ENCODE measurements around the gene AQP4. TPM values are rescaled to one million over a fixed set of nuclear protein-coding genes. Genes with fewer than 3 reads are reported as not detected.

AQP4 gene
- total RNA-seq: not detected

- DNase-seq (ENCODE audit: low spot score in 2 of 2) (no peak), ATAC-seq (no peak)
- H3K9me3 Mint-ChIP-seq: peaks cover 0 to 4% of the 10 kb centered on the region in 2 donors
- H3K36me3 Mint-ChIP-seq: no peaks in the 10 kb centered on the region
- H3K27ac Mint-ChIP-seq: no peak within 1 kb of the TSS
Observed at GRCh38 chr18:26865557-26865956, at the start of gene AQP4. Gene AQP4 (minus strand): TSS chr18:26865707. CDS start chr18:26865689, 18 bp downstream.

GRCh38 chr18:26911840-26912239 lies 46.3 kb upstream of the AQP4 start:
- no peaks in the 10 kb centered on the region for H3K36me3 Mint-ChIP-seq
- DNase-seq (ENCODE audit: low spot score in 2 of 2): no peak
- ATAC-seq: no peak
- H3K27ac Mint-ChIP-seq: no peak overlapping the region
- H3K9me3 Mint-ChIP-seq: peaks cover 6 to 11% of the 10 kb centered on the region in 2 donors

GRCh38 chr18:26909599-26910290 lies 44.2 kb upstream of the AQP4 start:
- Mint-ChIP-seq H3K27ac (no peak overlapping the region), H3K36me3 (no peaks in the 10 kb centered on the region), H3K9me3 (peaks cover 8 to 13% of the 10 kb centered on the region in 2 donors)
- DNase-seq (ENCODE audit: low spot score in 2 of 2) (no peak), ATAC-seq (no peak)

- DNase-seq (ENCODE audit: low spot score in 2 of 2) (no peak), ATAC-seq (no peak)
- Mint-ChIP-seq H3K27ac (no peak overlapping the region), H3K36me3 (peaks cover 0 to 6% of the 10 kb centered on the region in 2 donors), H3K9me3 (peaks cover 15 to 19% of the 10 kb centered on the region in 2 donors)
Observed at GRCh38 chr18:26908906-26909305, 43.4 kb upstream of the AQP4 start.

GRCh38 chr18:26902291-26902690 lies 36.8 kb upstream of the AQP4 start:
- no peak overlapping the region for H3K27ac Mint-ChIP-seq
- H3K9me3 Mint-ChIP-seq: peaks cover 13 to 29% of the 10 kb centered on the region in 2 donors
- no peak for ATAC-seq
- H3K36me3 Mint-ChIP-seq: peaks cover 0 to 23% of the 10 kb centered on the region in 2 donors
- DNase-seq (ENCODE audit: low spot score in 2 of 2): no peak

GRCh38 chr18:26901020-26901419 lies 35.5 kb upstream of the AQP4 start:
- H3K36me3 Mint-ChIP-seq: peaks cover 0 to 23% of the 10 kb centered on the region in 2 donors
- H3K9me3 Mint-ChIP-seq: peaks cover 7 to 22% of the 10 kb centered on the region in 2 donors
- ATAC-seq (no peak), DNase-seq (ENCODE audit: low spot score in 2 of 2) (no peak)
- H3K27ac Mint-ChIP-seq: no peak overlapping the region

GRCh38 chr18:26894426-26894825 lies 28.9 kb upstream of the AQP4 start:
- H3K9me3 Mint-ChIP-seq: peaks cover 0 to 6% of the 10 kb centered on the region in 2 donors
- DNase-seq (ENCODE audit: low spot score in 2 of 2) (no peak), ATAC-seq (no peak)
- no peak overlapping the region for H3K27ac Mint-ChIP-seq
- no peaks in the 10 kb centered on the region for H3K36me3 Mint-ChIP-seq

- Mint-ChIP-seq H3K9me3 (peaks cover 0 to 9% of the 10 kb centered on the region in 2 donors), H3K36me3 (no peaks in the 10 kb centered on the region), H3K27ac (no peak overlapping the region)
- DNase-seq (ENCODE audit: low spot score in 2 of 2) (no peak), ATAC-seq (no peak)
Observed at GRCh38 chr18:26893996-26894395, 28.5 kb upstream of the AQP4 start.

GRCh38 chr18:26888259-26888658 lies 22.8 kb upstream of the AQP4 start:
- Mint-ChIP-seq H3K27ac (no peak overlapping the region), H3K36me3 (no peaks in the 10 kb centered on the region), H3K9me3 (peaks cover 0 to 8% of the 10 kb centered on the region in 2 donors)
- ATAC-seq (no peak), DNase-seq (ENCODE audit: low spot score in 2 of 2) (no peak)

- Mint-ChIP-seq H3K9me3 (peaks cover 4 to 23% of the 10 kb centered on the region in 2 donors), H3K36me3 (no peaks in the 10 kb centered on the region), H3K27ac (no peak overlapping the region)
- DNase-seq (ENCODE audit: low spot score in 2 of 2) (no peak), ATAC-seq (no peak)
Observed at GRCh38 chr18:26875040-26875654, 9.6 kb upstream of the AQP4 start.

GRCh38 chr18:26874283-26874682 lies 8.8 kb upstream of the AQP4 start:
- Mint-ChIP-seq H3K27ac (no peak overlapping the region), H3K9me3 (peaks cover 7 to 23% of the 10 kb centered on the region in 2 donors), H3K36me3 (no peaks in the 10 kb centered on the region)
- no peak for ATAC-seq
- DNase-seq (ENCODE audit: low spot score in 2 of 2): no peak

- DNase-seq (ENCODE audit: low spot score in 2 of 2) (no peak), ATAC-seq (no peak)
- peaks cover 4 to 13% of the 10 kb centered on the region in 2 donors for H3K9me3 Mint-ChIP-seq
- H3K27ac Mint-ChIP-seq: no peak overlapping the region
- H3K36me3 Mint-ChIP-seq: no peaks in the 10 kb centered on the region
Observed at GRCh38 chr18:26869640-26870039, 4.1 kb upstream of the AQP4 start.

GRCh38 chr18:26868968-26869586 lies 3.6 kb upstream of the AQP4 start:
- Mint-ChIP-seq H3K36me3 (no peaks in the 10 kb centered on the region), H3K27ac (no peak overlapping the region)
- no peak for DNase-seq (ENCODE audit: low spot score in 2 of 2)

GRCh38 chr18:26867471-26867870 lies 2.0 kb upstream of the AQP4 start:
- no peak overlapping the region for H3K27ac Mint-ChIP-seq
- DNase-seq (ENCODE audit: low spot score in 2 of 2) (no peak), ATAC-seq (no peak)
- peaks cover 4 to 5% of the 10 kb centered on the region in 2 donors for H3K9me3 Mint-ChIP-seq
- H3K36me3 Mint-ChIP-seq: no peaks in the 10 kb centered on the region

More at GRCh38 chr18:26868968-26869586, 3.6 kb upstream of the AQP4 start:
- no peak for ATAC-seq
- peaks cover 4 to 10% of the 10 kb centered on the region in 2 donors for H3K9me3 Mint-ChIP-seq

- ATAC-seq: no peak
- Mint-ChIP-seq H3K27ac (no peak overlapping the region), H3K9me3 (no peaks in the 10 kb centered on the region), H3K36me3 (no peaks in the 10 kb centered on the region)
- no peak for DNase-seq (ENCODE audit: low spot score in 2 of 2)
Observed at GRCh38 chr18:26864658-26865057, 849 bp downstream of the AQP4 start.

GRCh38 chr18:26863921-26864497 lies 1.5 kb downstream of the AQP4 start:
- Mint-ChIP-seq H3K9me3 (no peaks in the 10 kb centered on the region), H3K27ac (no peak overlapping the region), H3K36me3 (no peaks in the 10 kb centered on the region)
- no peak for ATAC-seq
- no peak for DNase-seq (ENCODE audit: low spot score in 2 of 2)

Measured in activated naive CD4-positive, alpha-beta T cell treated with anti-CD3 and anti-CD28 coated beads, Interleukin-2, amount 50 U/mL, for 72 hours (primary cell).